CD4-positive, alpha-beta T cell treated with Interleukin-6 for 4 hours (primary cell): ENCODE measurements around the gene SH3TC1.

Experiments used
- DNase-seq: peaks from one replicate; pipeline ENCODE4 v3.0.0-alpha.2; 2020; ENCODE audit warnings: mixed read lengths

Gene SH3TC1

GRCh38 chr4:8247047-8247930 lies 48.2 kb downstream of the SH3TC1 start:
- DNase-seq = no peak

GRCh38 chr4:8248091-8248490 lies 49.0 kb downstream of the SH3TC1 start:
- no peak for DNase-seq

- no peak for DNase-seq
Observed at GRCh38 chr4:8250227-8250626, 51.1 kb downstream of the SH3TC1 start.

- DNase-seq = no peak
Observed at GRCh38 chr4:8250637-8251036, 51.5 kb downstream of the SH3TC1 start.

- no peak for DNase-seq
Observed at GRCh38 chr4:8251110-8251883, 52.2 kb downstream of the SH3TC1 start.

GRCh38 chr4:8252301-8253173 lies 53.4 kb downstream of the SH3TC1 start:
- DNase-seq = no peak

GRCh38 chr4:8254076-8254475 lies 55.0 kb downstream of the SH3TC1 start:
- DNase-seq = no peak

- no peak for DNase-seq
Observed at GRCh38 chr4:8255698-8256441, 56.8 kb downstream of the SH3TC1 start.

GRCh38 chr4:8257854-8258253 lies 58.8 kb downstream of the SH3TC1 start:
- no peak for DNase-seq

- no peak for DNase-seq
Observed at GRCh38 chr4:8258552-8259212, 59.6 kb downstream of the SH3TC1 start.

GRCh38 chr4:8259743-8260430 lies 60.8 kb downstream of the SH3TC1 start:
- no peak for DNase-seq

GRCh38 chr4:8260656-8261111 lies 61.6 kb downstream of the SH3TC1 start:
- DNase-seq = no peak

- DNase-seq = no peak
Observed at GRCh38 chr4:8261851-8262535, 62.9 kb downstream of the SH3TC1 start.

- no peak for DNase-seq
Observed at GRCh38 chr4:8262637-8263322, 63.7 kb downstream of the SH3TC1 start.

- DNase-seq = no peak
Observed at GRCh38 chr4:8263397-8263796, 64.3 kb downstream of the SH3TC1 start.

- DNase-seq = no peak
Observed at GRCh38 chr4:8264106-8264505, 65.0 kb downstream of the SH3TC1 start.

GRCh38 chr4:8265171-8265929 lies 66.3 kb downstream of the SH3TC1 start:
- DNase-seq = no peak

GRCh38 chr4:8266088-8266487 lies 67.0 kb downstream of the SH3TC1 start:
- no peak for DNase-seq

GRCh38 chr4:8266508-8266907 lies 67.4 kb downstream of the SH3TC1 start:
- no peak for DNase-seq
